GM21381 (cell line): Measurements from ENCODE around the gene PLEKHG7.

ENCODE experiments used
- ATAC-seq: cut with Tn5 transposase; IDR thresholded peaks from one replicate; pipeline ENCODE4 v1.9.1; 2021; ENCODE audit warnings: mild to moderate bottlenecking, moderate library complexity; ENCODE audit not compliant: unreplicated experiment

Gene PLEKHG7

DNA sequence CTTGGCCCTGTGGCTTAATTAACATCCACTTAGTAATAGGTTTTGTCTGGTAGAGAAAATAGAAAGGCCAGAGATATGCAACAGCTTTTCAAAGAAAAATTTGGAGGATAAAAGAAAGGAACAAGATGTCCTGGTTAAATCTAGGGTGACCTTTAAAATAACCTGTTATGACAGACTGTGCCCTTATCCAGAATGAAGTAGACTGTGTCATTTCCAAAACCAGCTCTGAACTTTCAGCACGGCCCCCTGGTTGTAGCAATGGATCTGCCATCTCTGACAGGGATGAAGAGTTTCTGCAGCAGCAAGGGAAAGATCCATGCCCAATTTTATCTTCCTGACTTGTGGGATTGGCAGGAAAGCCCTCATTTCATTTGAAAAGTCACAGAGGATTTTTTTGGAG is 5.1 kb downstream of the PLEKHG7 start:
- ATAC-seq = no peak

DNA sequence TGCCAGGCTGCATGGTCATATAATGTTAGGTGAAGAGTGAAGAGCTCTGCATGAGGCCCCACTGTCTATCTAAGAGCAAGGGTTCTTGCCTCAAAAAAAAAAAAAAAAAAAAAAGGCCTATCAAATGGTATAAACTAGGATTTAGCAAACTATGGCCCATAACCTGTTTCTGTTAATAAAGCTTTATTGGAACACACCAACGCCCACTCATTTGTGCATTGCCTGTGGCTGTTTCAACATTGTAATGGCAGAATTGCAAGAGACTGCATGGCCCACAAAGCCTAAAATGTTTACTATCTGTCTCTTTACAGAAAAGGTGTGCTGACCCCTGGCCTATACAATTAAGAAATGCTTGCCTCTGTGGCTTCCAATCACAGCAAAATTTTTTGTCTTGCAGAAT is 12.8 kb downstream of the PLEKHG7 start:
- no peak for ATAC-seq

DNA sequence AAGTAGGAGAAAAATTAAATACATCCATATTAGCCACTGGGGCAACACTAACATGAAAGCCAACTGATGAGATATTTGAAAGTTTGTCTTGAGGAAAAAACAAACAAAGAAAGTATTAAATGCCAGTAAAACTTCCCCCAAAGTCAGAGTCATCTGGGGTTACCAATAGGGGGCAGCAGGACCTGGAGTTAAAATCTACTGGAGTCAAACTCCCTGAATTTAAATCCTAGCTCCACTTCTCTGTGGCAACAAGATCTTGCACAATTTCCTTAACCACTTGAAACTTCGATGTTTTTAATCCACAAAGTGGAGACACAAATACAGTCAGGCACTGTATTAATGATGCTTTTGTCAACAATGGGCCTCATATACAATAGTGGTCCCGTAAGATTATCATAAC is 14.4 kb downstream of the PLEKHG7 start:
- no peak for ATAC-seq

GRCh38 chr12:92718483-92718990 is 15.7 kb downstream of the PLEKHG7 start:
- ATAC-seq = no peak

GRCh38 chr12:92719674-92720073 is 16.9 kb downstream of the PLEKHG7 start:
- no peak for ATAC-seq

- ATAC-seq = no peak
These were observed 18.3 kb downstream of the PLEKHG7 start for GRCh38 chr12:92721130-92721529.

DNA sequence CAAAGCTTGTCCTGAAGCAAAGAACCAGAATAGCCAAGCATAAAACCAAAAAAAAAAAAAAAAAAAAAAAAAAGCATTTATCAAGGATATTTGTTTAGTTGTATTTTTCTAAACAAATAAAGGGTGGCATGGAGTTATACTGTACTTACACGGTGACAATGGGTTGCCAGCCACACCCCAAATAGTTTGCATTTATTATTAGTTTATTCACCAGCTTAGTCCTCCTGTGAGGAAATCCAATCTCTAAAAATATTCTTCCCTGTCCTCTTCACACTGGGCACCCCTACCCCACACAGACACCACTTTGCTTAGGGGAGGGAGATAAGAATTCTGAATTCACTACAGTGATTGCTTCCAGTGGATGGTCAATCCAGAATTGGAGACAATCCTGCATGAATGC is 18.9 kb downstream of the PLEKHG7 start:
- ATAC-seq = no peak

GRCh38 chr12:92722897-92723296 is 20.1 kb downstream of the PLEKHG7 start:
- no peak for ATAC-seq

DNA sequence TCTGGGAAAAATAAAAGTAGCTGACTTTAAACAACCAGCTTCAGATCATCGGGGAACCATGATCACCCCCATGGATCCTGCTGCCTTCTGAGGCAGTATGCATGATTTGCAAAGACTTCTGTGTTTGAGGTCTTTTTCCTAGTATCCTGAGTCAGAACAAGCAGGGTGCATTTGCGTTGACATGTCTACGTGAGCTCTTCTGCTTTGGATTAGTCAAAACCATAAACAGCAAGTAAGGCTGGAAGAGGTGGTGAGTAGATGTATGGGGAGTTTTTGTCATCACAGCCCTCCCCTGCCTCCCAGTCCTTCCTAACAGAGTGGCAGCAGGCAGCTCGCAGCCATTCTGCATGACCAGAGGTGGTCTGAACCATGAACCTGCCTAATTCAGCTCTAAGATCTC is 24.1 kb downstream of the PLEKHG7 start:
- ATAC-seq = no peak

GRCh38 chr12:92729773-92730305 is 27.1 kb downstream of the PLEKHG7 start:
- no peak for ATAC-seq

- no peak for ATAC-seq
These were observed 28.0 kb downstream of the PLEKHG7 start for GRCh38 chr12:92730758-92731157.

DNA sequence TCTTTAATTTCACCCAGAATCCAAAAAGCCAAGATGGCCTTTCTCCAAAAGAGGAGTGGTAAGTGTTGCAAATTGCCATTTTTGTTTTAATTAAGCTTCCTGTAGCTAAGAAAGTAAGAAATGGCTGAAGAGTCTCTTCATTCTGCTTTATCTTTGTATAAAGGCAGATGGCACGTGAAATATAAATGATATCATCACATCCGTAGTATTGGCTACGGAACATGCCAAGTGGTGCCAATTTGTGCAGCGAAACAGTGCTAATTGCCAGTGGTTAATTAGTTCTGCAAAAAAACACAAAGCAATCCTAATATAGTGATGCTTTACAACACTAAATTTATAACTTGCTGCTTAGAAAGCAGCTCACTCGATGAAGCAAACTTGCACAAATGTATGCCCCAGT is 29.4 kb downstream of the PLEKHG7 start:
- ATAC-seq = no peak

DNA sequence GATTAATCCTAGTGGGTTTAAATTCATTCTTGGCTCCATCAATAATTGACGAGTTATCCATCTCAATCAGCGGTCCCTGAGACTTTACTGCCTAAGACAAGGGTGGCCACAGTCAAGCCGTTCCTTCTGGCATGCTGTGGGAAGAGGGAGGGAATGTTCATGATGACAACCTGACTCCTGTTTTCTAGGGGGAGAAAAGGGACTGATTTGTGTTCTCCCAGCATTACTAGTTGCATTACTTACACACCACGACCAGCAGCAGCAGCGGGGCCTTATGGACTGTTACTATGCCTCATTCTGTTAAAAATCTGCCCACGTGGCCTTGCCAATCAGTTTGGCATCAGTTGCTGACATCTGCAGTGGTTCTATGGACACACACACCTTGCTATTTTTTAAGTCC is 29.9 kb downstream of the PLEKHG7 start:
- no peak for ATAC-seq

DNA sequence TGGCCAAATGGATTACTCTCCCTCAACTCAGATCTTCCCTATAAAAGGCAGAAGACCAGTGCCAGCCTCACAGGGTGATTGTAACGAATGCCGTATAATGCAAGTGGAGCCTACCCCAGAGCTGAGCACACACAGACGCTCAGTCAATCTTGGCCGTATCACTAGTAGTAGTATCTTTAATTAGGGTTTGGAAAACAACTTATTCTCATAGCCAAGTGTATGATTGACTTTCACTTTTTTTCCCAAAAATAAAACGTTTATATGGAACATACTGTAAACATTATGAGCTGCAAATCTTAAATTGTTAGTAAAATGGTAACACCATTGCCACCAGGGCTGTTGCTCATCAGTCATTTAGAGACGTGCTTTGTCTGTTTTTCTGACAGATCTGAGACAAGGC is 30.4 kb downstream of the PLEKHG7 start:
- ATAC-seq = no peak

- ATAC-seq = no peak
These were observed 30.9 kb downstream of the PLEKHG7 start for GRCh38 chr12:92733661-92734060.

DNA sequence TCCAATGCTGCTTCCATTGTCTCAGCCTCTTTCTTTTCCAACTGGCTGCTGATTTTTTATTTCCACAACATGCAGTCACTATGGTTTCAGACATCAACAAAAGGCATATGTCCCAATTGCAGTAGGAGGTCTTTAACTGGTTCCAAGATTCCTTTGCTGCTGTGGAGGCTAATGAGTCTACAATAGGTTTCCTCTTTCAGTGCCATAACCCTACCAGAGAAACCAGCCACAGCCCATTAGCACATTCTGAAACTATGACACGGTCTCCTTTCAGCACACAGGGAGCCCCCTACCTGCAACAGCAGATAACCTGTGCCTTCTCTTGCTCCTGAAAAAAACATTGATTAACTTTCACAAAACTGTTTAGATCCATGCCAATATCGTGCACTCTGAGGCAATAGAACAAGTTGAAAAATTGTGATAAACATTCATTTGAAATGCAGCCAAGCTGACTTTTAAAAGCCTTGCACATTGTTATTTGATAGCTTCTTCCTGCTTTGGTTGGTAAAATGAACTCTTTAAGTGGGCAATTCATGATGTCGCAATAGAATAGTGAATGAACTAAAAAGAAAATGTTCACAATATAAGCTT is 32.4 kb downstream of the PLEKHG7 start:
- ATAC-seq = no peak

DNA sequence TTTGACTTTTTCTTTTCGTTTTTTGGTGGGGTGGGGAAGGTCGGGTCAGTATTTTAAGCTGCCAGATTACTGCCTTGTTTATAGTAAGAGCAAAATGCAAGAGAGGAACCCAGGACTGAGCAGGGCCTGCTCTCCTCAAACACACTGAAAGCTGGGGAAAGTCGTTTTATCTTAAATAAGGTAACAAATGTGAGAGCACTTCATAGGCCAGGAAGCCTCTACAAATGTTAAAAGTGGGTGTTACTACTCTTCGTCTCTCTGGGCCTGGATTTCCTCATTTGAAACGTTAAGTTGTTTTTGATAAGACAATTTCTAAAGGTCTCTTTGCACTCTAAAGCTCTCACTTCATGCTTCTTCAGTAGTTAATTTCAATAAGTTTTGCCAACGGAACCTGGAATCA is 33.8 kb downstream of the PLEKHG7 start:
- ATAC-seq = no peak

GRCh38 chr12:92737855-92738850 is 35.4 kb downstream of the PLEKHG7 start:
- no peak for ATAC-seq

DNA sequence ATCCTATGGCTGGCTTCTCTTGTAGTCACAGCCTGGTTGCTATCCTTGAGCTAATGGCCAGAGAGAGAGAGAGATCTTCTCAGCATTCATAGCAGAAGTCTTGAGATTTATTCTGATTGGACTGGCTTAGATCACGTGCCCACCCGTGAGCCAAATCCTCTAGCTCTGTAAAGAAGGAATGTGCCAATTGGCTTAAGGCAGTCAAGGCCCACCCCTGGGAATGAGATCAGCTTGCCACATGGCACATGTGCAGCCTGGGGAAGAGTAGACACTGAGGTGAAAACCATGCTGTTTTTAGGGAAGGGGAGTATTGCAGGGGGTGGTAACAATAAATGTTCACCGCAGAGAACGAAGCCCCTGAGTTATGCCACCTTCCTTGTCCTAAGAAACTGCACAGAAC is 36.3 kb downstream of the PLEKHG7 start:
- no peak for ATAC-seq

- no peak for ATAC-seq
These were observed 37.6 kb downstream of the PLEKHG7 start for GRCh38 chr12:92740411-92740810.

- ATAC-seq = no peak
These were observed 40.2 kb downstream of the PLEKHG7 start for GRCh38 chr12:92743026-92743425.
